H9 (cell line): ENCODE data around the gene SDK1. TPM values are rescaled to one million over a fixed set of nuclear protein-coding genes. Genes with fewer than 3 reads are reported as not detected.

Experiments used
- DNase-seq: peaks from one replicate; pipeline ENCODE4 v3.0.0-alpha.2; 2017
- H2AFZ ChIP-seq: one replicate; pipeline ENCODE4 v1.6.1; 2013; ENCODE audit warnings: mild to moderate bottlenecking, low read length, control low read depth, moderate library complexity
- H2AK5ac ChIP-seq: 2 replicates; pipeline ENCODE4 v1.6.1; 2013; ENCODE audit warnings: low read length, control low read depth, mixed read lengths; ENCODE audit not compliant: insufficient read length
- H2BK120ac ChIP-seq: one replicate; pipeline ENCODE4 v1.6.1; 2013; ENCODE audit warnings: low read depth, mild to moderate bottlenecking, low read length, control low read depth, inconsistent platforms; ENCODE audit not compliant: poor library complexity, severe bottlenecking
- H2BK12ac ChIP-seq: 2 replicates; pipeline ENCODE4 v1.6.1; 2013; ENCODE audit warnings: low read length, control low read depth, mixed read lengths, low read depth; ENCODE audit not compliant: insufficient read length
- H2BK15ac ChIP-seq: 2 replicates; pipeline ENCODE4 v1.6.1; 2013; ENCODE audit warnings: low read depth, low read length, control low read depth
- H2BK20ac ChIP-seq: one replicate; pipeline ENCODE4 v1.6.1; 2013; ENCODE audit warnings: low read depth, mild to moderate bottlenecking, low read length, control low read depth, inconsistent platforms; ENCODE audit not compliant: poor library complexity, severe bottlenecking
- H2BK5ac ChIP-seq: 2 replicates; pipeline ENCODE4 v1.6.1; 2013; ENCODE audit warnings: low read length, control low read depth, mixed read lengths; ENCODE audit not compliant: insufficient read length
- H3K14ac ChIP-seq: 2 replicates; pipeline ENCODE4 v1.6.1; 2013; ENCODE audit warnings: low read length, control low read depth; ENCODE audit not compliant: insufficient read depth
- H3K18ac ChIP-seq: 2 replicates; pipeline ENCODE4 v1.6.1; 2013; ENCODE audit warnings: low read depth, mild to moderate bottlenecking, mixed read lengths, low read length, control low read depth; ENCODE audit not compliant: insufficient read length
- H3K23ac ChIP-seq: 2 replicates; pipeline ENCODE4 v1.6.1; 2013; ENCODE audit warnings: low read length, control low read depth, mixed read lengths, low read depth; ENCODE audit not compliant: insufficient read length
- H3K23me2 ChIP-seq: 2 replicates; pipeline ENCODE4 v1.6.1; 2013; ENCODE audit warnings: low read depth, mild to moderate bottlenecking, mixed read lengths, low read length, control low read depth; ENCODE audit not compliant: insufficient read length, poor library complexity, severe bottlenecking
- H3K27ac ChIP-seq: 2 replicates; pipeline ENCODE4 v1.5.1; 2013; ENCODE audit warnings: low read length, control low read depth, mixed read lengths, low read depth; ENCODE audit not compliant: insufficient read length
- H3K27me3 ChIP-seq: 2 replicates; pipeline ENCODE4 v1.6.1; 2013; ENCODE audit warnings: low read length, control low read depth, inconsistent platforms; ENCODE audit not compliant: insufficient read depth
- H3K4ac ChIP-seq: 2 replicates; pipeline ENCODE4 v1.6.1; 2013; ENCODE audit warnings: low read depth, mild to moderate bottlenecking, control low read depth, inconsistent platforms, low read length, moderate library complexity
- H3K4me1 ChIP-seq: 2 replicates; pipeline ENCODE4 v1.6.1; 2013; ENCODE audit warnings: low read length, control low read depth, inconsistent platforms; ENCODE audit not compliant: insufficient read depth
- H3K4me2 ChIP-seq: 2 replicates; pipeline ENCODE4 v1.6.1; 2013; ENCODE audit warnings: low read length, control low read depth, mixed read lengths; ENCODE audit not compliant: insufficient read length, insufficient read depth
- H3K56ac ChIP-seq: 2 replicates; pipeline ENCODE4 v1.6.1; 2013; ENCODE audit warnings: low read depth, mild to moderate bottlenecking, mixed read lengths, low read length, control low read depth; ENCODE audit not compliant: insufficient read length
- H3K79me1 ChIP-seq: 2 replicates; pipeline ENCODE4 v1.6.1; 2013; ENCODE audit warnings: low read depth, mild to moderate bottlenecking, moderate library complexity, low read length, control low read depth, inconsistent platforms; ENCODE audit not compliant: insufficient read depth, poor library complexity, severe bottlenecking
- H3K79me2 ChIP-seq: 2 replicates; pipeline ENCODE4 v1.6.1; 2013; ENCODE audit warnings: low read length, control low read depth, inconsistent platforms; ENCODE audit not compliant: insufficient read depth
- H3K9ac ChIP-seq: 2 replicates; pipeline ENCODE4 v1.6.1; 2013; ENCODE audit warnings: low read length, control low read depth, mixed read lengths; ENCODE audit not compliant: insufficient read length; ENCODE audit errors: extremely low read depth
- H3K9me3 ChIP-seq: one replicate; pipeline ENCODE4 v1.6.1; 2013; ENCODE audit warnings: low read depth, low read length, inconsistent platforms; ENCODE audit not compliant: control insufficient read depth
- H3T11ph ChIP-seq: one replicate; pipeline ENCODE4 v1.6.1; 2013; ENCODE audit warnings: mild to moderate bottlenecking, low read length, control low read depth, inconsistent platforms
- H4K20me1 ChIP-seq: one replicate; pipeline ENCODE4 v1.6.1; 2013; ENCODE audit not compliant: control insufficient read depth, insufficient read length, insufficient read depth
- H4K5ac ChIP-seq: 2 replicates; pipeline ENCODE4 v1.6.1; 2013; ENCODE audit warnings: low read depth, mild to moderate bottlenecking, mixed read lengths, low read length, control low read depth; ENCODE audit not compliant: insufficient read length
- H4K8ac ChIP-seq: replicated peaks from 2 replicates; pipeline ENCODE4 v1.6.1; 2013; ENCODE audit warnings: low read length, control low read depth, mixed read lengths, low read depth; ENCODE audit not compliant: insufficient read length
- H4K91ac ChIP-seq: 2 replicates; pipeline ENCODE4 v1.6.1; 2013; ENCODE audit warnings: low read depth, mild to moderate bottlenecking, moderate library complexity, mixed read lengths, low read length, control low read depth; ENCODE audit not compliant: insufficient read length
- H3K27ac Mint-ChIP-seq, 3 experiments: 2 replicates in 2 of 3; 3 replicates in 1 of 3; pipeline ENCODE4 v1.8.0; 2020 to 2021; ENCODE audit warnings: mixed read lengths in 3 of 3, mild to moderate bottlenecking in 1 of 3, moderate library complexity in 1 of 3
- H3K27me3 Mint-ChIP-seq: 2 replicates; pipeline ENCODE4 v1.8.0; 2021; ENCODE audit warnings: low read depth, mild to moderate bottlenecking, moderate library complexity, mixed read lengths
- H3K36me3 Mint-ChIP-seq, 3 experiments: 2 replicates in 2 of 3; 3 replicates in 1 of 3; pipeline ENCODE4 v1.8.0; 2020 to 2021; ENCODE audit warnings: low read depth in 3 of 3, mixed read lengths in 3 of 3; ENCODE audit not compliant: insufficient read depth in 1 of 3
- H3K4me1 Mint-ChIP-seq, 2 experiments: 2 replicates each; pipeline ENCODE4 v1.8.0; 2020; ENCODE audit warnings: mixed read lengths in 2 of 2
- H3K4me3 Mint-ChIP-seq, 2 experiments: 2 replicates in 1 of 2; 3 replicates in 1 of 2; pipeline ENCODE4 v1.8.0; 2020 to 2021; ENCODE audit warnings: mild to moderate bottlenecking in 2 of 2, mixed read lengths in 2 of 2, moderate library complexity in 1 of 2
- H3K9me3 Mint-ChIP-seq, 2 experiments: 2 replicates in 1 of 2; 3 replicates in 1 of 2; pipeline ENCODE4 v1.8.0; 2020; ENCODE audit warnings: mild to moderate bottlenecking in 2 of 2, mixed read lengths in 2 of 2, moderate library complexity in 1 of 2
- CTCF ChIP-seq: fragments of 200-600 bp; sonication (generic); conservative IDR thresholded peaks from 3 replicates; pipeline ENCODE4 v1.8.0; 2021; ENCODE audit warnings: antibody characterized with exemption, mild to moderate bottlenecking
- WGBS: extraction: QIAGEN DNeasy Blood & Tissue Kit; methylation state at CpG from one replicate; pipeline ENCODE4 v1.1.7; 2013; ENCODE audit warnings: missing lambda C conversion rate, low lambda C conversion rate, mixed read lengths; ENCODE audit not compliant: insufficient read length; ENCODE audit errors: extremely low coverage; 5-methylcytosine and 5-hydroxymethylcytosine counted together
- total RNA-seq: library from RNA; stranded (reverse); gene quantifications from 2 replicates; pipeline ENCODE4 v1.2.1, GENCODE V29; 2021

SDK1 gene
- total RNA-seq, 1 experiment from 2014 or later = 8.7 TPM

- Histone ChIP-seq H4K20me1 (no peaks in the 10 kb centered on the region), H3K56ac (no peak overlapping the region), H3K27me3 (no peaks in the 10 kb centered on the region), H3K9ac (no peak overlapping the region), H3K4me1 (peaks cover 9% of the 10 kb centered on the region; the same call in 1 of the 2 replicates), H3T11ph (no peak overlapping the region), H2BK120ac (no peak overlapping the region), H2BK20ac (no peak overlapping the region), H2BK15ac (no peak overlapping the region), H2AK5ac (no peak overlapping the region), H2BK12ac (no peak overlapping the region), H4K8ac (no peak overlapping the region), H2BK5ac (no peak overlapping the region), H3K18ac (no peak overlapping the region), H3K79me2 (no peaks in the 10 kb centered on the region), H3K14ac (no peak overlapping the region), H4K5ac (no peak overlapping the region), H3K27ac (no peak overlapping the region), H3K4me2 (no peak overlapping the region), H3K79me1 (no peaks in the 10 kb centered on the region), H2AFZ (no peak overlapping the region), H3K4ac (no peak overlapping the region), H4K91ac (no peak overlapping the region), H3K9me3 (no peaks in the 10 kb centered on the region), H3K23me2 (no peaks in the 10 kb centered on the region), H3K23ac (no peak overlapping the region)
- Mint-ChIP-seq H3K9me3 (no peaks in the 10 kb centered on the region; a peak in 1 of 5 replicates), H3K27me3 (no peaks in the 10 kb centered on the region; the same call in 1 of the 2 replicates), H3K4me1 (peaks cover 47 to 63% of the 10 kb centered on the region in 2 experiments), H3K4me3 (no peak overlapping the region), H3K36me3 (peaks cover 0 to 4% (median 0%) of the 10 kb centered on the region in 3 experiments; a peak in 1 of 7 replicates), H3K27ac (no peak overlapping the region; a peak in 1 of 7 replicates)
- no CpG with 5 or more reads among the region's 20 CpGs for WGBS
- no peak for TF ChIP-seq CTCF
- no peak for DNase-seq
These were observed 833.6 kb downstream of the SDK1 start for GRCh38 chr7:4134631-4135030.
